K562 (cell line): Measurements from ENCODE around the gene MED29. TPM values are rescaled to one million over a fixed set of nuclear protein-coding genes. Genes with fewer than 3 reads are reported as not detected.
A peak's percentile ranks its signal among the peaks of the same experiment; 100 is the strongest.

Source experiments
- DNMT1 ChIP-seq: fragments of 450-650 bp; IDR thresholded peaks from 2 replicates; pipeline ENCODE4 v1.6.1; 2016; ENCODE audit warnings: antibody characterized with exemption, mild to moderate bottlenecking
- E2F3 ChIP-seq: fragments of 250-450 bp; sonication (Bioruptor Pico); IDR thresholded peaks from 2 replicates; pipeline ENCODE4 v1.4.0; 2020; ENCODE audit warnings: mild to moderate bottlenecking
- HSF4 ChIP-seq: fragments of 250-450 bp; sonication (Bioruptor Pico); IDR thresholded peaks from 2 replicates; pipeline ENCODE4 v2.1.2; 2022; ENCODE audit warnings: mild to moderate bottlenecking, moderate library complexity, borderline replicate concordance
- IRF2 ChIP-seq: sonication (generic); formaldehyde crosslinking; IDR thresholded peaks from 2 replicates; pipeline ENCODE4 v1.8.1; 2022; ENCODE audit warnings: mild to moderate bottlenecking, missing genetic modification reagents
- KHSRP ChIP-seq: fragments of 450-650 bp; IDR thresholded peaks from 2 replicates; pipeline ENCODE4 v1.6.1; 2017
- MYNN ChIP-seq, 2 experiments: sonication (generic); formaldehyde crosslinking in 1 of 2; IDR thresholded peaks; 2 replicates each; pipeline versions ENCODE4 v1.5.0 to v1.6.1; 2016 to 2020; ENCODE audit warnings: antibody characterized with exemption in 1 of 2, missing genetic modification reagents in 1 of 2
- POLR2B ChIP-seq: fragments of 450-650 bp; IDR thresholded peaks from 2 replicates; pipeline ENCODE4 v1.6.1; 2018; ENCODE audit warnings: low read depth; ENCODE audit not compliant: partially characterized antibody
- RAD21 ChIP-seq, 2 experiments: fragments of 250-450 bp in 1 of 2; fragments of 450-650 bp in 1 of 2; sonication (Bioruptor Pico) in 1 of 2; formaldehyde crosslinking in 1 of 2; IDR thresholded peaks in 1 of 2; conservative IDR thresholded peaks in 1 of 2; 2 replicates each; pipeline versions ENCODE4 v1.4.0 to v1.8.0; 2020 to 2022; ENCODE audit warnings: mild to moderate bottlenecking in 2 of 2, moderate library complexity in 1 of 2
- SNRNP70 ChIP-seq: fragments of 200-400 bp; formaldehyde crosslinking; optimal IDR thresholded peaks from 2 replicates; pipeline ENCODE3; 2017; ENCODE audit warnings: low read depth, low read length
- ZNF785 ChIP-seq: fragments of 250-450 bp; sonication (Bioruptor Pico); IDR thresholded peaks from 2 replicates; pipeline ENCODE4 v1.4.0; 2020; ENCODE audit warnings: mild to moderate bottlenecking
- polyA plus RNA-seq, 8 experiments: library from polyadenylated mRNA; depleted of rRNA in 4 of 8; stranded (reverse) in 5 of 8; unstranded in 3 of 8; fragments of >200 nt; fragmentation: Nextera tagmentation in 2 of 8; fragmentation: Illumina TruSeq in 1 of 8; extraction: Ambion mirVana in 2 of 8; extraction: Trizol in 1 of 8; gene quantifications; 2 replicates each; pipeline versions ENCODE4 v1.2.1 to v1.2.3, GENCODE V29; 2011 to 2014; ENCODE audit warnings: inconsistent platforms in 1 of 8, missing spikeins in 1 of 8
- total RNA-seq, 7 experiments: library from RNA; depleted of rRNA in 6 of 7; stranded (reverse); fragments of >200 nt in 6 of 7; fragmentation: Illumina TruSeq in 2 of 7; extraction: Trizol in 2 of 7; gene quantifications; 2 replicates each; pipeline versions ENCODE4 v1.2.1 to v1.2.3, GENCODE V29; 2011 to 2021; ENCODE audit warnings: low replicate concordance in 1 of 7
- TF ChIP-seq, protein P1 (sequence below), 2 experiments: fragments of 450-650 bp; IDR thresholded peaks; 2 replicates each; pipeline ENCODE4 v1.6.1; 2016; ENCODE audit warnings: mild to moderate bottlenecking in 2 of 2, borderline replicate concordance in 1 of 2, low read depth in 1 of 2, moderate library complexity in 1 of 2
- TF ChIP-seq, protein P2 (sequence below): fragments of 450-650 bp; IDR thresholded peaks from 2 replicates; pipeline ENCODE4 v1.6.1; 2018; ENCODE audit warnings: mild to moderate bottlenecking, low read depth; ENCODE audit not compliant: partially characterized antibody
- TF ChIP-seq, protein P3 (sequence below): fragments of 250-450 bp; sonication (Bioruptor Pico); IDR thresholded peaks from 2 replicates; pipeline ENCODE4 v1.9.0; 2021; ENCODE audit warnings: mild to moderate bottlenecking

Gene MED29
- total and polyA plus RNA-seq, 9 of the 15 experiments (the other 6 are each of a cell fraction or from before 2014, with no cell fraction given): 1.8 to 22.6 (median 12.4) TPM

DNA sequence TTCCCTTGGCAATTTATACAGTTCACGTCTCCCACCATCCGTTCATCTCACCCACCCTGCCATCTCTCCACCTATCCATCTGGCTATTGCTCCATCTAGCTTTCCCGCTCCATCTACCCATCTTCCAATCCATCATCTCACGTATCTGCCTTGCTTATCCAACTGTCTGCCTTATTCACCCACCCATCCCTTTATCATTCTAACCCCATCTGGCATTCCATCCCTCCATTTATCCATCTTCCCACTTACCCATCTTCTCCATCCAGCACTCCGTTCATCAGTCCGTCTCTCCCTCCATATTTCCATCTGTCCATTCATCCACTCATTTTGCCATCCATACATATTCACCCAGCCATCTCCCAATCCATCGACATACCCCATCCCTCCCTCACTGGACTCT lies 34.6 kb downstream of the MED29 start (continued):
- TF ChIP-seq, protein P1, sequence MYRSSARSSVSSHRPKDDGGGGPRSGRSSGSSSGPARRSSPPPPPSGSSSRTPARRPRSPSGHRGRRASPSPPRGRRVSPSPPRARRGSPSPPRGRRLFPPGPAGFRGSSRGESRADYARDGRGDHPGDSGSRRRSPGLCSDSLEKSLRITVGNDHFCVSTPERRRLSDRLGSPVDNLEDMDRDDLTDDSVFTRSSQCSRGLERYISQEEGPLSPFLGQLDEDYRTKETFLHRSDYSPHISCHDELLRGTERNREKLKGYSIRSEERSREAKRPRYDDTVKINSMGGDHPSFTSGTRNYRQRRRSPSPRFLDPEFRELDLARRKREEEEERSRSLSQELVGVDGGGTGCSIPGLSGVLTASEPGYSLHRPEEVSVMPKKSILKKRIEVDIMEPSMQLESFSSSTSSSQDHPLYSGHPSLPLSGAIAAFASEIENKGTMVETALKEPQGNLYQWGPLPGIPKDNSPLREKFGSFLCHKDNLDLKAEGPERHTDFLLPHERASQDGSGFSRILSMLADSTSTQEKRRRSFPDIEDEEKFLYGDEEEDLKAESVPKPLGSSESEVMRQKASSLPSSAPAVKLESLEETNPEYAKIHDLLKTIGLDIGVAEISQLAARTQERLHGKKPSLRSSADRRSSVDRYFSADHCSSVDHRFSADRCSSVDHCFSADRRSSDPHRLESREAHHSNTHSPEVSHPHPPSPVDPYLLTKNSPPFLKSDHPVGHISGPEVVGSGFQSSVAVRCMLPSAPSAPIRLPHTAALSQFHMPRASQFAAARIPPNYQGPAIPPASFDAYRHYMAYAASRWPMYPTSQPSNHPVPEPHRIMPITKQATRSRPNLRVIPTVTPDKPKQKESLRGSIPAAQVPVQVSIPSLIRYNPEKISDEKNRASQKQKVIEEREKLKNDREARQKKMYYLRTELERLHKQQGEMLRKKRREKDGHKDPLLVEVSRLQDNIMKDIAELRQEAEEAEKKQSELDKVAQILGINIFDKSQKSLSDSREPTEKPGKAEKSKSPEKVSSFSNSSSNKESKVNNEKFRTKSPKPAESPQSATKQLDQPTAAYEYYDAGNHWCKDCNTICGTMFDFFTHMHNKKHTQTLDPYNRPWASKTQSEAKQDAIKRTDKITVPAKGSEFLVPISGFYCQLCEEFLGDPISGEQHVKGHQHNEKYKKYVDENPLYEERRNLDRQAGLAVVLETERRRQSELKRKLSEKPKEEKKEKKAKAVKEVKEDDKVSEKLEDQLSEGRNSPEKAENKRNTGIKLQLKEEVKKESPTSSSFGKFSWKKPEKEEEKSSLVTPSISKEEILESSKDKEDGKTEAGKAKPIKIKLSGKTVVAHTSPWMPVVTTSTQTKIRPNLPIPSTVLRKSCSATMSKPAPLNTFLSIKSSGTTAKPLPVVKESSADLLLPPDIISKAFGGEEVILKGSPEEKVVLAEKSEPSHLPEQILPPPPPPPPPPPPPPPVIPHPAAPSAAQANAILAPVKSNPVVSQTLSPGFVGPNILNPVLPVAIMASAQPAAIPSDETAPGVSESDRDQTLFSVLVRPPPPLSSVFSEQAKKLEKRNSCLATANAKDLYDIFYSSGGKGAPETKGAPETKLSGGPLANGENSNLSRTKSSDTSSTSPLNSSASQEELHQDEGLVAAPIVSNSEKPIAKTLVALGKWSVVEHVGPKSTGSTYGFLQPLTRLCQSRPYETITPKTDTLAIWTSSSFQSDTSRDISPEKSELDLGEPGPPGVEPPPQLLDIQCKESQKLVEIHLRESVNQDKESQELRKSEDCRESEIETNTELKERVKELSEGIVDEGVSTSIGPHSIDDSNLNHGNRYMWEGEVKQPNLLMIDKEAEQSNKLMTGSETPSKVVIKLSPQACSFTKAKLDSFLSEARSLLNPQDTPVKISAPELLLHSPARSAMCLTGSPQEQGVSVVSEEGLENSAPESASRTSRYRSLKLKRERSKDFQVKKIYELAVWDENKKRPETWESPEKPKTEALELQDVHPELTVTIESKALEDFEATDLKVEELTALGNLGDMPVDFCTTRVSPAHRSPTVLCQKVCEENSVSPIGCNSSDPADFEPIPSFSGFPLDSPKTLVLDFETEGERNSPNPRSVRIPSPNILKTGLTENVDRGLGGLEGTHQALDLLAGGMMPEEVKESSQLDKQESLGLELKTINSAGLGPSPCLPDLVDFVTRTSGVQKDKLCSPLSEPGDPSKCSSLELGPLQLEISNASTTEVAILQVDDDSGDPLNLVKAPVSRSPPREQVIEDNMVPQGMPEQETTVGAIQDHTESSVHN (IDR thresholded peaks at IDR 0.05; ENCODE audit: borderline replicate concordance in 1 of 2, low read depth in 1 of 2): no peak
- TF ChIP-seq DNMT1: no peak
- TF ChIP-seq POLR2B: peak; percentile 51
- TF ChIP-seq MYNN (IDR thresholded peaks at IDR 0.05): 0 out of 2 replicates have a peak, but pooled peaks have one; percentile 13
- TF ChIP-seq MYNN (CRISPR knock-in tag; IDR thresholded peaks at IDR 0.05): no peak
- TF ChIP-seq, protein P2, sequence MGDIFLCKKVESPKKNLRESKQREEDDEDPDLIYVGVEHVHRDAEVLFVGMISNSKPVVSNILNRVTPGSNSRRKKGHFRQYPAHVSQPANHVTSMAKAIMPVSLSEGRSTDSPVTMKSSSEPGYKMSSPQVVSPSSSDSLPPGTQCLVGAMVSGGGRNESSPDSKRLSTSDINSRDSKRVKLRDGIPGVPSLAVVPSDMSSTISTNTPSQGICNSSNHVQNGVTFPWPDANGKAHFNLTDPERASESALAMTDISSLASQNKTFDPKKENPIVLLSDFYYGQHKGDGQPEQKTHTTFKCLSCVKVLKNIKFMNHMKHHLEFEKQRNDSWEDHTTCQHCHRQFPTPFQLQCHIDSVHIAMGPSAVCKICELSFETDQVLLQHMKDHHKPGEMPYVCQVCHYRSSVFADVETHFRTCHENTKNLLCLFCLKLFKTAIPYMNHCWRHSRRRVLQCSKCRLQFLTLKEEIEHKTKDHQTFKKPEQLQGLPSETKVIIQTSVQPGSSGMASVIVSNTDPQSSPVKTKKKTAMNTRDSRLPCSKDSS: no peak
- no peak for TF ChIP-seq HSF4 (CRISPR knock-in tag)
- TF ChIP-seq, protein P3, sequence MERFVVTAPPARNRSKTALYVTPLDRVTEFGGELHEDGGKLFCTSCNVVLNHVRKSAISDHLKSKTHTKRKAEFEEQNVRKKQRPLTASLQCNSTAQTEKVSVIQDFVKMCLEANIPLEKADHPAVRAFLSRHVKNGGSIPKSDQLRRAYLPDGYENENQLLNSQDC (CRISPR knock-in tag): no peak
- no peak for TF ChIP-seq ZNF785 (CRISPR knock-in tag)
- no peak for TF ChIP-seq IRF2 (CRISPR knock-in tag)
- TF ChIP-seq SNRNP70: no peak
- TF ChIP-seq RAD21 (CRISPR knock-in tag; conservative IDR thresholded peaks at IDR 0.05 in 1 of 2, IDR thresholded peaks at IDR 0.05 in 1 of 2): no peak
- TF ChIP-seq KHSRP: no peak
- TF ChIP-seq E2F3: no peak
